CD4-positive, alpha-beta T cell treated with Interleukin-17A for 1 hour (primary cell): ENCODE data around the gene GALK2.
"Not testable (repeated sequence)": the region's sequence is repeated elsewhere in the genome, so short reads cannot be mapped to it uniquely, and the experiment has no call there.

Source experiments
- DNase-seq: peaks from one replicate; pipeline ENCODE4 v3.0.0-alpha.2; 2020

Gene GALK2

DNA sequence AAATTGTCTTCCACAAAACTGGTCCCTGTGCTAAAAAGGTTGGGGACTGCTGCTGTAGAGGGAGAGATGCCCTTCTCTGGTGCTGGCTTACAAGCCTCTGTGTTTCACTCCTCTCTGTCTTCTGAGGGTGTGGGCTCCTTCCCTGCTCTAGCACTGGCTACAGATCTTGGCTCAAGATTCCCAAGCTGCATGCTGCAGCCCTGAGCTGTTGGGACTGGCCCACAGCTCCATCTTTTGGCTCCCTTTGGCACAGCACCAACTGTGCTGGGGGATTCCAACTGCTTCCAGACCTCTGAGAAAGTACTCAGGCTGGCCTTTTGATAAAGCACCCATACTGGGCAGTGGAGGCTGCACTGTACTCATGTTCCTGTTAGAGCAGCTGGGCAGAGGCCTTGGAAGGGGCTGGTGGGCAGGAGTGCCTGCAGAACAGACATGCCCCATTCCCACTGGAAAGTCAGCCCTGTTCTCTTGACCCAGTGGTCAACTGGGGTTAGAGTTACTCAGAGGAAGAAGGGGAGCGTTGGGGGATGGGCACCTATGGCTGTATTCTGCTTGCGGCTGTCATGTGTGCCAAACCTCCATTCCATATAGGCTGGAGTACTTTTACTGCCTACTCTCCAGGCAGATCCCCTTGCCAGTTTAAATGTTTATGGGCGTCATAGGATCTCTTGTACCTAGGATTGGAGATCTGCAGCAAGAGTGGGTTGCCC, 55.7 kb downstream of the GALK2 start:
- DNase-seq, result no peak

DNA sequence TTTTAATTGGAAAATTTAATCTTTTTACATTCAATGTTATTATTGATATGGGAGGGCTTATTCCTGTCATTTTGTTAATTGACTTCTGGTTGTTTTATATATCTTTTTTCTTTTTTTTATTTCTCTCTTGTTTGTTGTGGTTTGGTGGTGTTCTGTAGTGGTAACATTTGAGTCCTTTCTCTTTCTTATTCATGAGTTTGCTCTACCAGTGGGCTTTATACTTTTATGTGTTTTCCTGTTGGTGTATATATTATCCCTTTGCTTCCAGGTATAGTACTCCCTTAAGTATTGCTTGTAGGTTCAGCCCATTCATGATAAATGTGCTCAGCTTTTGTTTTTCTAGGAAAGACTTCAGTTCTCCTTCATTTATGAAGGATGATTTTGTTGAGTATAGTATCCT, 57.6 kb downstream of the GALK2 start:
- DNase-seq, result no peak

DNA sequence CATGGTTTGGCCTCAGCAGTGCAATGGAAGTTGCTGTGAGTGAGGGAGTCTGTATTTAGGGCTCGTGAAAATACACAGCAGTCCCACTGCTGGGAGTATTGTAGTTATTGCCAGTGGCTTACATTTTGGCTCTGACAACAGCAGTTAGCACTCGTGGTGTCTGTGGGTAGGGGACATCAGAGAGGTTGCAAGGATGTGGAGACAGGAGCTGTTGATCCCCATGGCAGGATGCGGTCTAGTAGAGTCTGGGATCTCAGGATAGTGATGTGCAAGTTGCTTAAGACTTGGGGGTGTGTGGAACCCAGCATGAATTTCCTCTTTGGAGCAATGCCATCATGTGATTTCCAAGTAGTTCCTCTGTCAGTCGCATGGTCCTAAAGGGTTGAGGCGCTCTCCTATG, 59.9 kb downstream of the GALK2 start:
- no peak for DNase-seq

DNA sequence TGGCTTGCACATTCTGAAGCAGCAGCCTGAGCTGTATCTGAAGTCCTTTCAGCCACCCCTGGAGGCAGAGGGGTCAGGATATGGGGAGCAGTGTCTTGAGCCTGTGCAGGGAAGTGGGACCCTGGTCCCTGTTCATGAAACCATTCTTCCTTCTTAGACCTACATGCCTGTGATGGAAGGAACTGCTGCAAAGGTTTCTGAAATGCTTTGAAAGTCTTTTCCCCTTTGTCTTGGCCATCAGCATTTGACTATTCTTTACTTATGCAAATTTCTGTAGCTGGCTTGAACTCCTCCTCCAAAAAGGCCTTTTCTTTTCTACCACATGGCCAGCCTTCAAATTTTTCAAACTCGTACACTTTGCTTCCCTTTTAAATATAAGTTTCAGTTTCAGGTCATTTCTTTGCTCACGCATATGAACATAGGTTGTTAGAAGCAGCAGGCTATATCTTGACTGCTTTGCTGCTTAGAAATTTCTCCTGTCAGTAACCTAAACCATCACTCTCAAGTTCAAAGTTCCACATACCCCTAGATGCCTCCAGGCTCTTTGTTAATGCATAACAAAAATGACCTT, 62.3 kb downstream of the GALK2 start:
- no peak for DNase-seq

DNA sequence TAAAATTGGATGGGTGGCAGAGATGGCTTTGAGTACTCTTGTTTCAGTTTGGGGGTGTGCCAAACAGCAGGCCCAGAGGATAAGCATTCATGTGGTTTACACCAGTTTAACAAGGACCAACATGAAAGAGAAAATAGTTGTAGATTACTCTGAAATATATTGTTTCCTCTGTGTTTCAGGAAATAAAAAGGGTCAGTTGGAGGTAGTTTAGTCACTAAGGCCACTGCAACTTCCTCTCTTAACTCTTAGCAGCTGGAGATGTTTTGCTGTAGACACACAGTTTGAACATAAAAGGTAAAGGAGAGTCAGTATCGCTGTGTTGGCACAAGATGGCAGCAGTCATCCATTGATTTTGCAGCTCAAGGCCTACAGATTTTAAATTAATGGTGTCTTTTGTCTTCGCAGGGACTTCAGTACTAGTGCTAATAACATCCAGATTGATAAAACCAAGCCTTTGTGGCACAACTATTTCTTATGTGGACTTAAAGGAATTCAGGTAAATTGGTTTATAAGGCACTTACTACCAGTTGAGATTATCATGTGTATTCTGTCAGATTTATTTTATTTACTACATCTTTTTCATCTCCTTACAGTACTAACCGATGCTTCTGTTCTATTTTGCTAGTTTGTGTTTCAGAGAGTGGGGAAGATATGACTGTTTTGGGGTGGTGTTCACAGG, 65.5 kb downstream of the GALK2 start:
- peak; percentile 67 for DNase-seq

DNA sequence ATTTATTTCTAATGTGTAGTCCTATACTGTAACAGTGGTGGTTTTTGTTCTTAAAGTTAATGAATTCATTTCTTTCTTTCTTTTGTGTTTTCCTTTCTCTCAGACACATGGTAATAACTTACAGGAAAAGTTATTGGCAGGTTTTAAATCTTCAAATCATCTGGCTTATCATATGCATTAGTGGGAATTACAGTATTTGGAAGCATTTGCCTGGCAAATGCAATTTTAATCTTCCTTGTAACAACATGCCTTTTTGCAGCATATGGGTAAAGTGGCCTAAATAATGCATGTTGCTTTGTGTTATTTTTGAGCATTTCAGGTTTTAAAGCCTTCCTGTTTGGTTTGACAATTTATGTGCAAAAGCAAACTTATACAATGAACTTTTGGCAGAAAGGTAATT, 66.8 kb downstream of the GALK2 start:
- DNase-seq, result no peak

DNA sequence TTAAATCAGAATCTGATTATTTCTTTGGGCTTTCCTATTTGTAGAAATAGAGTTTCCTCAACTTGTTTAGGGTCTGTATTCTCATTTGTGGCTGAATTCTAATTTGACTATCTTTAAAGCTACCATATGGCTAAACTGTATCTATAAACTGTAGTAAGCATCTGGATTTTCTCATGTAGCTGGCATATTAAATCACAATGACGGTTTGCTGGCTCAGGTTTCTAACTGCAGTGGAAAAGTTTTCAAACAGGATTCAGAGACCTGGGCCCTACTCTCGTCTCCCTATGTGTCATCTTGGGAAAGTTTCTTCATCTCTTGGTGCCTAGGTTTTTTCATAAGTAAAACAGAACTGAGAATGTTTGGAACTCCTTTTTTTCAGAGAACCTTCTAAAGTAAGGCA, 68.3 kb downstream of the GALK2 start:
- no peak for DNase-seq

DNA sequence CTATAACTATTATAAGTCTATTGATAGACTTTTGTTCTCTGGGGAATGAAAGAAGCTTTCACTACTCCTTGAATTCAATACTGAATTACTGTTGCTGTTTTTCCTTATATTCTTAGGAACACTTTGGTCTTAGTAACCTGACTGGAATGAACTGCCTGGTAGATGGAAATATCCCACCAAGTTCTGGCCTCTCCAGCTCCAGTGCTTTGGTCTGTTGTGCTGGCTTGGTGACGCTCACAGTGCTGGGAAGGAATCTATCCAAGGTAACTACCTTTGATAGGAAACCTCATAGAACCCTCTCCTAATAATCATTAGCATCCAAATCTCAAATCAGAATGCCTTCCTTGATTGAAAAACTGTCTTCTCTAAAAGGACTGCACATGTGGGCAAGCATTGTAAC, 69.1 kb downstream of the GALK2 start:
- no peak for DNase-seq

DNA sequence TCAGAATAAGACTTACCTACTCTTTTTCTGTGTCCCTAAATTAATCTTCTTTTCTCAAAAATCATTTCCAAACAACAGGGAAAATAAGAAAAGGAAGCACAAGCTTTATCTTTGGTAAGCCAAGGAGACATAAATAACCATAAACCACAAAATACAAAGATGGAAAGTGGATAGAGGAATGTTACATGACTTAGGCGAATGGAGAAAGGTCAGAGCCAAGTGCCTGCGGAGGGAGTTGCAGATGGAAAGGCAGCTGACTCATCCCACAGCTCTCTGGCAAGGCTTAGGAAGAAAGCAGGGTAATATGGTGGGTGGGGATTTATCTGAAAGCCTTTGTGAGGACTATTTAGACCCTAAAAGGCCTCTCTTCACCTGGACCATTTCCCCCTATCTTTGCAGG, 72.8 kb downstream of the GALK2 start:
- no peak for DNase-seq

DNA sequence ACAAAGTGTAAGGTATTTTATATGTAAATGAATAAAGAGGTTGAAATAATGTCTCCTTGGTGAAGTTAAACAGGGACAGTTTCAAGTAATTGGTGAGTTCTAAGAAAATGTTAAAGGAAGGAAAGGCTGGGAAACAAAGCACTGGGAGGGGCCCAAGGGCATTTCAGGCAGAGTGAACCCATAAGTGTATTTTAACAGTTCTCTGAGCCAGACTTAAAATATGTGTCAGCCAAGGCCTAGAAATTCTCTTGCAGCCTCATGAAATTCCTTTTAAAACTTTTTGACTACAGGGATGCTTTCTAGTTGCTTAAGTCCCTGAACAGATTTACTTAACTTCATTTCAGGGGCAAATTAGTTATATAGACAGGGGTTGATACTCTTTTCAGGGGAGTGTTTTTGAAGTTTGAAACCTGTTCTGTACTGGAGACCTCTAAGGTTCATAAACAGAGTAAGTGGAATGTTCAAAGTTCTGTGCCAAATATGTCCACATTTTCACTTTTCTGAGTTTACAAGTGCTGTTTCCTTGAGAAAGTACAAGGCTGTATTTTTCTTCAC, 77.6 kb downstream of the GALK2 start:
- DNase-seq, result no peak

DNA sequence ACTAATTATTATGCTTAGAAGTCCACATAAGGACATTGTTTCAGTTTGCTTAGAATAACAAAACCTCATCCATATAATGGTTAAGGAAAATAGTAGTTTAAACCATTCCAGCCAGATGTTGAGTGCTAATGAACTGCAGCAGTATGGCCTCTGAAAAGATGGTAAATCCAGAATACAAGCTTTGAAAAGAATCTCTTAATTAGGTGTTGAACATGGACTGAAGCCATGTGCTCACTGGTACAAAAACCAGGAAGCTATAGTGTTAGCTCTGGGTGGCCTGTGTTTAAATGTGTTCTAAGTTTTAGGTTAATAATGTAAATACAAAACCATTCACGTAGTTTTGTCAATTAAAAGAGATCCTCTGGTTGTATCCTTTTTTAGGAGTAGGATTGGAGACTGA, 78.2 kb downstream of the GALK2 start:
- no peak for DNase-seq

DNA sequence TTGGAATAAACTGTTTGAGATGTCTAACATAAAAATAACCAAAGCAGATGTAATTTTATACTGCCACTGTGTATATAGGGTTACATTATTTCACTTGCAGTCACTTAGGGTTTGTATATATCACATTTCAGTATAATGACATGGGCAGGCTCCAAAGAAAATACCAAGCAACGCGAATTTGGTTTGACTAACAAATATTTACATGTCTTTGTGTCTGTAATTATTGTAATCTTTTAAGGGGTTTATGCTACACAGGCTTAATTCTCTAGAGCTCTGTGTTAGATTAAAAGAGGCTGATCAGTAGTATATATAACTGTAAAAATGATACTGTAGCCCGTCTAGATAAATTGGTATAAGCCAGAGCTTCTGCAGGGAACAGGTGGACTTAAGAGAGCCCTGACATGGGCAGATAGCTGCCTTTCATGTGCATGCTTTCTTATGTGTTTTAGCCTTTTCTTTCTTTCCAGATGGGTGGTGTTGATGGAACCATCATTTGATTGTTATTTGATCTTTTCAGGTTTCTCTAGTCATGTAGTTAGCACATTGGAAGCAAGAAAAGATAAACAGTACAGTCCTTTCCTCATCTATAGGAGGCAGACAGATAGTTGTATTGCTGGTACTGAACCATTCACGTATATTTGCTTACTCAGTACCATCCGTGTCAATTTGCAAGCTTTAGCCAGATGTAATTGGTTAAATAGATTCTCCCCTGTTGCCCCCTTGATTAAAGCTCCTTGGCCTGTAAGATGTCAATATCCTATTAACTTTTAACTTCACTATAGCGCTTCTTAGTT, 86.1 kb downstream of the GALK2 start:
- no peak for DNase-seq

DNA sequence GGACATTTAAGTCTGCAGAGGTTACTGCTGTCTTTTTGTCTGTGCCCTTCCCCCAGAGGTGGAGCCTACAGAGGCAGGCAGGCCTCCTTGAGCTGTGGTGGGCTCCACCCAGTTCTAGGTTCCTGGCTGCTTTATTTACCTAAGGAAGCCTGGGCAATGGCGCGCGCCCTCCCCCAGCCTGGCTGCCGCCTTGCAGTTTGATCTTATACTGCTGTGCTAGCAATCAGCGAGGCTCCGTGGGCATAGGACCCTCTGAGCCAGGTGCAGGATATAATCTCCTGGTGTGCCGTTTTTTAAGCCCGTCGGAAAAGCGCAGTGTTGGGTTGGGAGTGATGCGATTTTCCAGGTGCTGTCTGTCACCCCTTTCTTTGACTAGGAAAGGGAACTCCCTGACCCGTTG, 95.1 kb downstream of the GALK2 start:
- DNase-seq, result not testable (repeated sequence)

DNA sequence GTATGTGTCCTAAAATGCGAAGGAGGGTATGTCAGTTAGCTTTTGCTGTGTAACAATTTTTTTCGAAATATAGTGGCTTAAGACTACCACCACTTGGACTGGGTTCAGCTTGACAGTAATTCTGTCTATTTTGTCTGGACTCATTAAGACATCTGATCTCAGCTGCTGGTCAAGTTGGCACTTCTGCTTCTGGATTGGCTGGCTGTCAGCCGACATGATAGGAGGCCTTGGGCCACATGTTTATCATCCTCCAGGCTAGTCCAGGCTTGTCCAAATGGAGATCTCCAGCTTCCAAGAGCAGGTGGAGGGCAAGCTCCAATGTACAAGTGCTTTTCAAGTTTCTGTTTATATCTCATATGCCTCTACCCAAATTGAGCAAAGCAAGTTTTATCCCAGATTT, 95.9 kb downstream of the GALK2 start:
- no peak for DNase-seq

DNA sequence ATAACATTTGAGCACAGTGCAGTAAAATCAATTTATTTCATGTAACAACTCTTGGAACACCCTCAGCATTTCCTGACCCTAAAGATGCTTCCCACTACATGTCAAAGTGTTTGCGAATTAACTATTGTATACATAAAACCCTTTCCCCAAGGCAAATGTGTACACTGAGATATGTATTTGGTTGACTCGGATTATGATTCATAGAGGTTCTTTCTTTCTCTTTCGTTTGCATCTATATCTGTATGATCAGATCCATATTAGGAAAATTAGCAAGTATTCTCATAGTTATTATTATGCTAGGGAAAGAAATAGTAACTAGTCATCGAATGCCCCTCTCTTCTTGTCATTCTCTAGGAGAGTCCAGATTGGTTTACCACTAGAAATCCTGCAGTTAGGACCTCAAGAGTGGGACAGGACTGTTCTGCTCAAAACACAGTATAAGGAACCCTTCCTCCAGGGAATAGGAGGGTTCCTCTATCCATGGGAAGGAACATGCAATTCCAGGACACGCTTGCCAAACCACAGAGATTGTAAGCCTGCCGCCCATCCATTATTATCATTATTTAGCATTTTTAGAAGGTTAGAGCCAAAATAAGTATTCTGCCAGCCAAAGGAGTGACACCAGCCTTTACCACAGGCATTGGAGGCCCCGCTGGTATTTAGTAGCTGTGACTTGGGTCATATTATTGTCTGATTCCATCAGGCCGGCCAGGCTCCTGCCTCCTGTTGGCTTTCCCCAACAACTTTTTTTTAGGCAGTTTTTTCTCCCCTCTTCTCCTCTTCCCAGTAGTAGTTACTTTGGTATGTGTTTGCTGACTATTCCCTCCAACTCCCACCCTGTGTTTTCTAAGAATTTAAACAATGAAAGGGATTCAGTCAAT, 100.7 kb downstream of the GALK2 start:
- no peak for DNase-seq

DNA sequence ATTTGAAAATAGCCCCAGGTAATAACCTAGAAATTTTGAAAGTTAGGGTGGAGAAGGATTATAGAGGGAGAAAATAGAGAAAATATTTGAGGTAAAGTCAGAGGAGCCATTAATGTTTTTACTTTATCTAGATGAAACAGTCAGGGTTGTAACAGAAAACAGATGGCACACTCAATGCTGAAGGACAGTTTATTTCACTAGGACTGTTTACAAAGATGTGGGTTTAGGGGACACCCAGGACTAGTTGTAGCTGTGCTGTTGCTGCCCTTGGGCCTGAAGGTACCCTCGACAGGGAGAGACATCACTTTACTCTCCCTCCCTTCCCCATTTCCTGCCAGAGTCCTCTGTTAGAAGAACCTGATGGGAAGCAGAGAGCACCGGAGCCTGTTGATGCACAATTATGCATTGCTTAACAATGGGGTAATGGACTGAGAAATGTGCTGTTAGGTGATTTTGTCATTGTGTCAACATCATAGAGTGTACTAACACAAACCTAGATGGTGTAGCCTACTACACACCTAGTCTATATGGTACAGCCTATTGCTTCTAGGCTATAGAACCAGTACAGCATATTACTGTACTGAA, 103.8 kb downstream of the GALK2 start:
- DNase-seq, result no peak

DNA sequence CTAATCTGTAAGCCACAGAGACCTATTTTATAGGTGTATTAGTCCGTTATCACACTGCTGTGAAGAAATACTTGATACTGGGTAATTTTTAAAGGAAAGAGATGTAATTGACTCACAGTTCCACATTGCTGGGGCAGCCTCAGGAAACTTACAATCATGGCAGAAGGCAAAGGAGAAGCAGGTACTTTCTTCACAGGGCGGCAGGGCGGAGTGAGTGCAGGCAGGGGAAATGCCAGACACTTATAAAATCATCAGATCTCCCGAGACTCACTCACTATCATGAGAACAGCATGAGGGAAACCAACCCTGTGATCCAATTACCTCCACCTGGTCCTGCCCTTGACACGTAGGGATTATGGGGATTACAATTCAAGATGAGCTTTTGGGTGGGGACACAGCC, 108.7 kb downstream of the GALK2 start:
- no peak for DNase-seq

DNA sequence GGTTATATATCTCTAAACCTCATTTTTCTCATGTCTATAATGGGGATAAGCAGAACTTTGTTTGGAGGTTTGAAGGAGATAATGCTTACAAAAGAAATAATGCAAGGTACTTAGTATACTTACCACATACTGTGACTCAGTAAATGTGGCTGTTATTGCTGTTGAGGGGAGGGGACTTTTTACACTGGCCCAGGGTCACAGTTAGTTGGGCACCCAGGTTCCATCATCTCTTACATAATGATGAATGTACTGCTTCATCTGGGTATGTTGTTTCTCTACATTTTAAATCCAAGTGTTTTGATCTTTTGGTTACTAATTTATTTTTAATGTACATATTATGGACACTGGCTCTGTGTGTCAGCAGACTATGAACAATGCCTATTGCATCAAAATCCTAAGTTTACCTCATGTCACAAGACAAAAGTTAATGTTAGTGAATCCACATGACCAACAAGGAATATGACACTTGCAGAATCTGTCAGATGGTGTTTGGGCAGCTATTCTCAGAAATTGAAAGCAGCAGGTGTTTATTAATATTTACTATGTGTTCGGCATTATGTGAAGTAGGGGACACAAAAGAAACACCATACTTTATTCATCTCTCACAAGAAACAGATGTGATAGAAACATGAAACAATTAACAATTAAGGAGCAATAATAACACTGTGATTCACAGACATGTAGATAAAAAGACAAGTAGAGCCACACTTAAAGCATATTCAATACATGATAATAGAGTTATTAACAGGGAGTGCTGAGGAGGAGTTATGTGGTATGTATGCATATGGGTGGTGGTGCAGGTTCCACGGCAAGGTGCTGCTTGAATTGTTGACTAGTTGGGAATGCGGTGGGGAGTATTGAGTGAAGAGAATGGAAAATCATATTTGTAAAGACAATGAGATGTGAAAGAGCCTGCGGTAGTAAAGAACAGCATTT, 109.7 kb downstream of the GALK2 start:
- DNase-seq, result no peak

DNA sequence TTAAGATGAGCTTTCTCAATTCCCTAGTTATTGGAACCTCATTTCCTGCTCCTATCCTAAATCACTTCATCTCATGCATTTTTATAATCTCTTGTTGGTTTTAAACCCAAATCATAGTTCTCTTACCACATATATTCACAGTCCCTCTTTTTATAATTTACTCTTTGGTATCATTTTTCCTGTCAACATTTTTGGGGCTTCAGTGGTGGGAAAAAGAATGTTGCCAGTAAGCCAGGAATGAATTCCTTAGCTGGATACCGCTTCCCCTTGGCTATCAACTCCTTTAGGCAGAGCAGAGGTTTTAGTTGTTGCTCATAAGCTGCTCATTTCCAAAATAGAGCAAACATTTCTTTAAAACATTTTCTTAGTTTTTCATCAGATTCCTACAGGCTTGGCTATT, 112.3 kb downstream of the GALK2 start:
- no peak for DNase-seq

DNA sequence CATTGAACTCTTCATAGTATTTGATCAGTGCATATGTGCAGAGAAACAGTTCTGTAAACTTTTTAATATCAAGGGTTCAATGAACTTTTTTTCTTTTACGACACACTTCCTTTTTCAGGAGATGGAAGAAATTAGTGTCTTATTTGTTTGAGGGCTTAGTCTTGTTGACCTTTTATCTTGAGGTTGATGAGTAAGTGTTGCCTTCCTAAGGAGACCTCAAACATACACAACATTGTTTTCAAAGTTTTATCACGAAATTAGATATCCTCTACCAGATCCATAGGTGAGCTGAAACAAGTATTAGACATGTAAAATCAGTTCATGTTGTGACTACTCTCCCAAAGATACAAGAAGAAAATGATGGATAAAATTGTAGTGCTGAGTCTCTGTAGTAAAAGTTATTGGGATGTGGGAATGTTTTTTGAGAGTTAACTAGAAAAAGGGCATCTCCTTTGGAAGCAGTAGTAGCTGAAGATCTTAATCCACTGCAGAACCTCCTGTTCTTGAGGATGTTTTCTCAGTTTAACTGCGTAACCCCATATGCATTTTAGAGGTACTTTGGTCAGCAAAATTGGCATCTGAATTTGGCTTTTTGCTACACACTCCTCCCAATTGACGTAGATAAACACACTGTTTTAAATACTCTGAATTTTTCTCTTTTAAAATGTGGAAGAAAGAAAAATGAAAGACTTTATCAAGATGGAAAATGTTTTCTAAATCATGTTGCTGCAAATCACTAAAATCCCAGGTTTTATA, 116.8 kb downstream of the GALK2 start:
- DNase-seq, result no peak
